ENCODE measurements around the gene CNDP2.

DNA sequence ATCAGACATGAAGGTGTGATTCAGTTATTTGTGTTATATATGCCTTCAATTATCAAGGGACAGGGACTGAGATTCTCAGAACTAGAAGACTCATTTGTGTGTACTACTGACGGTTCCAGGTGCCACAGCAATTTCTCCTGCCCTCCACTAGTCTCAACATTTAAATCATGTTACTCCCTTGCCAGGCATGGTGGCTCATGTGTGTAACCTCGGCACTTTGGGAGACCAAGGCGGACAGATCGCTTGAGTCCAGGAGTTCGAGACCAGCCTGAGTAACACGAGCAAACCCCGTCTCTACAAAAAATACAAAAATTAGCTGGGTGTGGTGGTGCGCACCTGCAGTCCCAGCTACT, 1.1 kb downstream of the CNDP2 start:
- TF ChIP-seq CTCF (IDR thresholded peaks at IDR 0.05) (no peak), ZFX (IDR thresholded peaks at IDR 0.05; ENCODE audit: borderline replicate concordance) (no peak)

Data from 22Rv1 (cell line).